ENCODE measurements around the gene SCG3.

SCG3 gene

GRCh38 chr15:51739061-51739712 lies 57.9 kb downstream of the SCG3 start:
- TF ChIP-seq REST (IDR thresholded peaks at IDR 0.05; ENCODE audit: insufficient read depth in 1 of 2, low read depth in 2 of 2, low read length in 2 of 2) (no peak), FOXP2 (optimal IDR thresholded peaks at IDR 0.05; ENCODE audit: borderline replicate concordance, extremely low read depth, extremely low read length, insufficient read depth) (no peak), TAF1 (IDR thresholded peaks at IDR 0.05; ENCODE audit: borderline replicate concordance, insufficient read depth, low read length) (no peak), POLR2AphosphoS5 (IDR thresholded peaks at IDR 0.05; ENCODE audit: low read depth, low read length) (no peak), SIN3A (IDR thresholded peaks at IDR 0.05; ENCODE audit: borderline replicate concordance, insufficient read depth, low read length) (no peak)

- TF ChIP-seq SIN3A (IDR thresholded peaks at IDR 0.05; ENCODE audit: borderline replicate concordance, insufficient read depth, low read length) (no peak), FOXP2 (optimal IDR thresholded peaks at IDR 0.05; ENCODE audit: borderline replicate concordance, extremely low read depth, extremely low read length, insufficient read depth) (no peak), TAF1 (IDR thresholded peaks at IDR 0.05; ENCODE audit: borderline replicate concordance, insufficient read depth, low read length) (no peak), REST (IDR thresholded peaks at IDR 0.05; ENCODE audit: insufficient read depth in 1 of 2, low read depth in 2 of 2, low read length in 2 of 2) (no peak), POLR2AphosphoS5 (IDR thresholded peaks at IDR 0.05; ENCODE audit: low read depth, low read length) (no peak)
Observed at GRCh38 chr15:51749307-51749706, 68.0 kb downstream of the SCG3 start.

GRCh38 chr15:51750186-51750585 lies 68.9 kb downstream of the SCG3 start:
- no peak for TF ChIP-seq TAF1 (IDR thresholded peaks at IDR 0.05; ENCODE audit: borderline replicate concordance, insufficient read depth, low read length)
- no peak for TF ChIP-seq POLR2AphosphoS5 (IDR thresholded peaks at IDR 0.05; ENCODE audit: low read depth, low read length)
- TF ChIP-seq FOXP2 (optimal IDR thresholded peaks at IDR 0.05; ENCODE audit: borderline replicate concordance, extremely low read depth, extremely low read length, insufficient read depth): no peak
- TF ChIP-seq SIN3A (IDR thresholded peaks at IDR 0.05; ENCODE audit: borderline replicate concordance, insufficient read depth, low read length): no peak
- TF ChIP-seq REST (IDR thresholded peaks at IDR 0.05; ENCODE audit: insufficient read depth in 1 of 2, low read depth in 2 of 2, low read length in 2 of 2): no peak

GRCh38 chr15:51750792-51751696 lies 69.7 kb downstream of the SCG3 start, which contains the start of gene TMOD2:
TSS of gene TMOD2 (plus strand) at chr15:51751597. CDS start at chr15:51766442, 14,845 bp downstream.
- TF ChIP-seq TAF1 (IDR thresholded peaks at IDR 0.05; ENCODE audit: borderline replicate concordance, insufficient read depth, low read length): no peak
- no peak for TF ChIP-seq FOXP2 (optimal IDR thresholded peaks at IDR 0.05; ENCODE audit: borderline replicate concordance, extremely low read depth, extremely low read length, insufficient read depth)
- no peak for TF ChIP-seq REST (IDR thresholded peaks at IDR 0.05; ENCODE audit: insufficient read depth in 1 of 2, low read depth in 2 of 2, low read length in 2 of 2)
- TF ChIP-seq POLR2AphosphoS5 (IDR thresholded peaks at IDR 0.05; ENCODE audit: low read depth, low read length): no peak
- TF ChIP-seq SIN3A (IDR thresholded peaks at IDR 0.05; ENCODE audit: borderline replicate concordance, insufficient read depth, low read length): no peak
